BLaER1 (cell line): ENCODE measurements around the gene IQCH.

ENCODE experiments used
- H3K27ac ChIP-seq: shearing (Covaris generic); formaldehyde crosslinking; 2 replicates; pipeline ENCODE4 v1.8.1; 2022
- H3K27me3 ChIP-seq: shearing (Covaris generic); formaldehyde crosslinking; 2 replicates; pipeline ENCODE4 v1.8.1; 2022
- H3K36me3 ChIP-seq: shearing (Covaris generic); formaldehyde crosslinking; 2 replicates; pipeline ENCODE4 v1.8.1; 2022
- H3K4me1 ChIP-seq: shearing (Covaris generic); formaldehyde crosslinking; 2 replicates; pipeline ENCODE4 v1.8.1; 2022
- H3K4me2 ChIP-seq: shearing (Covaris generic); formaldehyde crosslinking; 2 replicates; pipeline ENCODE4 v1.8.1; 2022
- H3K4me3 ChIP-seq: shearing (Covaris generic); formaldehyde crosslinking; 2 replicates; pipeline ENCODE4 v1.8.1; 2022
- H3K9ac ChIP-seq: shearing (Covaris generic); formaldehyde crosslinking; 2 replicates; pipeline ENCODE4 v1.8.1; 2022
- H3K9me3 ChIP-seq: shearing (Covaris generic); formaldehyde crosslinking; 2 replicates; pipeline ENCODE4 v1.8.1; 2022
- H4K20me1 ChIP-seq: shearing (Covaris generic); formaldehyde crosslinking; 2 replicates; pipeline ENCODE4 v1.8.1; 2022
- Cebpa-rat ChIP-seq: shearing (Covaris generic); IDR thresholded peaks from 2 replicates; pipeline ENCODE4 v1.8.1; 2022

IQCH gene

GRCh38 chr15:67520321-67521028, 265.9 kb downstream of the IQCH start:
- H3K36me3 ChIP-seq, result peaks cover 15% of the 10 kb centered on the region
- H3K9me3 ChIP-seq, result no peaks in the 10 kb centered on the region
- H3K27ac ChIP-seq, result peak overlapping the region; percentile 96
- H3K4me1 ChIP-seq, result peaks cover 30% of the 10 kb centered on the region
- peak overlapping the region; percentile 82 for H3K4me3 ChIP-seq
- peak overlapping the region; percentile 89 for H3K9ac ChIP-seq
- peaks cover 33% of the 10 kb centered on the region for H4K20me1 ChIP-seq
- no peak for TF ChIP-seq Cebpa-rat
- H3K4me2 ChIP-seq, result peak overlapping the region; percentile 92
- no peaks in the 10 kb centered on the region for H3K27me3 ChIP-seq

- TF ChIP-seq Cebpa-rat, result no peak
- Histone ChIP-seq H3K9me3 (no peaks in the 10 kb centered on the region), H4K20me1 (peaks cover 33% of the 10 kb centered on the region), H3K4me2 (peak within 1 kb of the TSS; percentile 92), H3K27me3 (no peaks in the 10 kb centered on the region), H3K9ac (peak within 1 kb of the TSS; percentile 89), H3K27ac (peak within 1 kb of the TSS; percentile 96), H3K4me3 (peak within 1 kb of the TSS; percentile 82), H3K4me1 (peaks cover 30% of the 10 kb centered on the region), H3K36me3 (peaks cover 17% of the 10 kb centered on the region)
These were observed 266.6 kb downstream of the IQCH start, which contains the start of gene C15orf61 for GRCh38 chr15:67521029-67521782. C15orf61 (plus strand) TSS chr15:67521131; CDS start chr15:67521249, 118 bp downstream.

- Histone ChIP-seq H3K27me3 (no peaks in the 10 kb centered on the region), H3K27ac (peak overlapping the region; percentile 96), H3K9me3 (no peaks in the 10 kb centered on the region), H3K4me2 (peak overlapping the region; percentile 92), H4K20me1 (peaks cover 33% of the 10 kb centered on the region), H3K4me1 (peaks cover 30% of the 10 kb centered on the region), H3K4me3 (peak overlapping the region; percentile 82), H3K9ac (peak overlapping the region; percentile 89), H3K36me3 (peaks cover 25% of the 10 kb centered on the region)
- TF ChIP-seq Cebpa-rat, result peak; percentile 57
These were observed 267.4 kb downstream of the IQCH start for GRCh38 chr15:67521783-67522568.

- no peaks in the 10 kb centered on the region for H3K9me3 ChIP-seq
- no peak overlapping the region for H3K27ac ChIP-seq
- H3K4me1 ChIP-seq, result peaks cover 30% of the 10 kb centered on the region
- H3K4me3 ChIP-seq, result 0 out of 2 replicates have a peak overlapping the region, but pooled peaks have one; percentile 82
- no peak for TF ChIP-seq Cebpa-rat
- peak overlapping the region; percentile 89; the same call in 1 of the 2 replicates for H3K9ac ChIP-seq
- H4K20me1 ChIP-seq, result peaks cover 33% of the 10 kb centered on the region
- H3K36me3 ChIP-seq, result peaks cover 29% of the 10 kb centered on the region
- no peaks in the 10 kb centered on the region for H3K27me3 ChIP-seq
- H3K4me2 ChIP-seq, result peak overlapping the region; percentile 92
These were observed 268.7 kb downstream of the IQCH start for GRCh38 chr15:67523330-67523729.

- Histone ChIP-seq H4K20me1 (peaks cover 33% of the 10 kb centered on the region), H3K4me3 (no peak overlapping the region), H3K27me3 (no peaks in the 10 kb centered on the region), H3K4me2 (peak overlapping the region; percentile 92; the same call in 1 of the 2 replicates), H3K27ac (no peak overlapping the region), H3K9me3 (no peaks in the 10 kb centered on the region), H3K36me3 (peaks cover 31% of the 10 kb centered on the region), H3K4me1 (peaks cover 30% of the 10 kb centered on the region), H3K9ac (no peak overlapping the region)
- no peak for TF ChIP-seq Cebpa-rat
These were observed 269.6 kb downstream of the IQCH start for GRCh38 chr15:67524235-67524634.

GRCh38 chr15:67528513-67528912, 273.9 kb downstream of the IQCH start:
- peaks cover 34% of the 10 kb centered on the region for H3K36me3 ChIP-seq
- no peaks in the 10 kb centered on the region for H3K9me3 ChIP-seq
- no peak overlapping the region for H3K27ac ChIP-seq
- H3K4me1 ChIP-seq, result peaks cover 10% of the 10 kb centered on the region
- TF ChIP-seq Cebpa-rat, result no peak
- no peaks in the 10 kb centered on the region for H3K27me3 ChIP-seq
- no peak overlapping the region for H3K4me3 ChIP-seq
- H3K9ac ChIP-seq, result no peak overlapping the region
- H4K20me1 ChIP-seq, result peaks cover 19% of the 10 kb centered on the region
- H3K4me2 ChIP-seq, result no peak overlapping the region

GRCh38 chr15:67531379-67531914, 276.9 kb downstream of the IQCH start:
- Histone ChIP-seq H3K27ac (no peak overlapping the region), H3K4me1 (no peaks in the 10 kb centered on the region), H3K9ac (no peak overlapping the region), H3K4me2 (no peak overlapping the region), H3K4me3 (no peak overlapping the region), H3K9me3 (no peaks in the 10 kb centered on the region), H4K20me1 (no peaks in the 10 kb centered on the region; the same call in 1 of the 2 replicates), H3K27me3 (no peaks in the 10 kb centered on the region), H3K36me3 (peaks cover 23% of the 10 kb centered on the region; the same call in 1 of the 2 replicates)
- TF ChIP-seq Cebpa-rat, result no peak

- H4K20me1 ChIP-seq, result no peaks in the 10 kb centered on the region
- no peak overlapping the region for H3K9ac ChIP-seq
- no peaks in the 10 kb centered on the region for H3K9me3 ChIP-seq
- no peak overlapping the region for H3K4me2 ChIP-seq
- no peak overlapping the region for H3K4me3 ChIP-seq
- peaks cover 7% of the 10 kb centered on the region; the same call in 1 of the 2 replicates for H3K36me3 ChIP-seq
- no peaks in the 10 kb centered on the region for H3K27me3 ChIP-seq
- H3K27ac ChIP-seq, result no peak overlapping the region
- TF ChIP-seq Cebpa-rat, result no peak
- H3K4me1 ChIP-seq, result peaks cover 1% of the 10 kb centered on the region
These were observed 279.3 kb downstream of the IQCH start for GRCh38 chr15:67533873-67534272.

GRCh38 chr15:67534360-67534759, 279.8 kb downstream of the IQCH start:
- no peak overlapping the region for H3K4me3 ChIP-seq
- no peak for TF ChIP-seq Cebpa-rat
- H3K4me2 ChIP-seq, result no peak overlapping the region
- H3K27me3 ChIP-seq, result no peaks in the 10 kb centered on the region
- no peaks in the 10 kb centered on the region for H3K9me3 ChIP-seq
- peaks cover 6% of the 10 kb centered on the region for H3K4me1 ChIP-seq
- no peak overlapping the region for H3K9ac ChIP-seq
- H4K20me1 ChIP-seq, result no peaks in the 10 kb centered on the region
- peaks cover 2% of the 10 kb centered on the region; the same call in 1 of the 2 replicates for H3K36me3 ChIP-seq
- H3K27ac ChIP-seq, result no peak overlapping the region
